GM18867 (cell line): ENCODE results near the gene PEX19.

Source experiments
- ATAC-seq: cut with Tn5 transposase; IDR thresholded peaks from one replicate; pipeline ENCODE4 v1.9.1; 2021; ENCODE audit warnings: mild to moderate bottlenecking, moderate library complexity; ENCODE audit not compliant: unreplicated experiment

Gene PEX19

GRCh38 chr1:160239582-160240299 lies 45.2 kb downstream of the PEX19 start:
- no peak for ATAC-seq

DNA sequence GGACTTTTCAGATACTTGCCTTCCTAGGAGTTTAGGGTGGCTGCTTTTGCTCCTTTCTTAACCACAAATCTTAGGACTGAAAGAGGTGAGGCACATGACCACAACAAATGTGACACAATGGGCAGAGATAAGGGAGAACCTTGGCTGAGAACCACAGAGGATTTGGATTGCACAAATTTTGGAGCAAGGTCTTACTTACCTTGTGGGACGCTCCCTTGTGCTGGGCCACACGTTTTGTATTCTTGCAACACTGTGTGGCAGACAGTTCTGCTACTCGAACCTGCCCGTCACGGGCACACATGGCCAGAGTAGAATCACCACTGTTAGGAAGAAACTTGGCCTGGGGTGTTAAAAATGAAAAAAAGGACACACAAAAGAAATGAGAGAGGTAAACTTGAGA lies 46.5 kb downstream of the PEX19 start:
- no peak for ATAC-seq

DNA sequence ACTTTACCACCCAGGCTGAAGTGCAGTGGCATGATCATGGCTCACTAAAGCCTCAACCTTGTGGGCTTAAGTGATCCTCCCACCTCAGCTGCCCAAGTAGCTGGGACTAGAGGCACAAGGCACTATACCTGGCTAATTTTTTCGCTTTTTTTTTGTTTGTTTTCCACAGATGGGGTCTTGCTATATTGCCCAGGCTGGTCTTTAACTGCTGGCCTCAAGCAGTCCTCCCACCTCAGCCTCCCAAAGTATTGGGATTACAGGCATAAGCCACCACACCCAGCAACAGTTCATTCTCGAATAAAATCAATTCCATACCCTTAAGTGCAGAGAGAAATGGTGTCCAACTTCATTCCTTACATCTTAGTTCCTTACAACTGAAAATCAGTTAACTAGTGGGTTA lies 47.4 kb downstream of the PEX19 start:
- ATAC-seq, result no peak

DNA sequence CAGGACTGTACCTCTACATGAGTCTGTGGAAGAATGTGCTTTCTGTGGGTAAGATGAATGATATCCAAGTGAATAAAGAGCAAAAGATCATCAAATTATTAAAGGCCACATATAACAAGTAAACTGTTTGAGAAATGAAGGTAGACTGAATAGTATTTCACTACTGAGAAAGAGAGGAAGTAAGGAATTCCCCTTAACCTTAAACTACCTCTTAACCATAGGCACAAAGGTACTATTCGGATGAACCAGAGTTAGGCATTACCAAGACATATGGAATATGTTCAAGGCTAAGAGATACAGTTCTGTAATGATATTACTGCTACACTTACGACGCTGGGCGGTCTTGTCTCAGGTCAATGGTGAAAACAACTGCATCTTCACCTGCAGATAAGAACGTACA lies 48.1 kb downstream of the PEX19 start:
- no peak for ATAC-seq

GRCh38 chr1:160232911-160233310 lies 52.0 kb downstream of the PEX19 start:
- ATAC-seq, result no peak

GRCh38 chr1:160228431-160228830 lies 56.5 kb downstream of the PEX19 start:
- no peak for ATAC-seq

GRCh38 chr1:160227561-160227960 lies 57.4 kb downstream of the PEX19 start:
- ATAC-seq, result no peak

DNA sequence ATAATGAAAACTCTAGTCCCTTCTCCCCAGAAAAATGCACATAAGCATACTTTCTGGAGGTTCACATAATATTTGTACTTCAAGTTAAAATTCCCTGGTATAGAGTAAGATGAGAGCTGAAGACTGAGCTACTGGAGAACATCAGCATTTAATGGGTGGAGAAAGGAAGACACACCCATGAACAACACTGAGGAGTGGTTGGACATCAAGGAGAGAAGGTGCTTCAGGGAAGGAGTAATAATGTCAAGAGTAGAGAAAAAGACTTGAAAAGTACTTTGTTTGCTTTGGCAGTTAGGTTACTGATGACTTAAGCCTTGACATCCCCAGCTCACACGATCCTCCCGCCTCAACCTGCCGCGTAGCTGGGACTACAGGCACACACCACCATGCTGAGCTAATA lies 57.9 kb downstream of the PEX19 start:
- no peak for ATAC-seq
